HG03135 (cell line): ENCODE results near the gene DEDD.

Experiments
- ATAC-seq: cut with Tn5 transposase; IDR thresholded peaks from one replicate; pipeline ENCODE4 v1.9.1; 2021; ENCODE audit warnings: mild to moderate bottlenecking, moderate library complexity; ENCODE audit not compliant: unreplicated experiment

The DEDD gene

GRCh38 chr1:161077426-161077825 lies 55.0 kb downstream of the DEDD start:
- no peak for ATAC-seq

- ATAC-seq = no peak
Measured at GRCh38 chr1:161076410-161076809, 56.1 kb downstream of the DEDD start.

- no peak for ATAC-seq
Measured at GRCh38 chr1:161074676-161075368, 57.6 kb downstream of the DEDD start.

GRCh38 chr1:161073474-161074121 lies 58.9 kb downstream of the DEDD start:
- no peak for ATAC-seq

GRCh38 chr1:161072751-161073449 lies 59.6 kb downstream of the DEDD start:
- ATAC-seq = no peak

- ATAC-seq = no peak
Measured at GRCh38 chr1:161071886-161072371, 60.5 kb downstream of the DEDD start.
